ENCODE data around the gene SHKBP1.

- no peak for TF ChIP-seq POLR2AphosphoS5 (IDR thresholded peaks at IDR 0.05; ENCODE audit: low read depth, low read length)
- TF ChIP-seq, protein P1, sequence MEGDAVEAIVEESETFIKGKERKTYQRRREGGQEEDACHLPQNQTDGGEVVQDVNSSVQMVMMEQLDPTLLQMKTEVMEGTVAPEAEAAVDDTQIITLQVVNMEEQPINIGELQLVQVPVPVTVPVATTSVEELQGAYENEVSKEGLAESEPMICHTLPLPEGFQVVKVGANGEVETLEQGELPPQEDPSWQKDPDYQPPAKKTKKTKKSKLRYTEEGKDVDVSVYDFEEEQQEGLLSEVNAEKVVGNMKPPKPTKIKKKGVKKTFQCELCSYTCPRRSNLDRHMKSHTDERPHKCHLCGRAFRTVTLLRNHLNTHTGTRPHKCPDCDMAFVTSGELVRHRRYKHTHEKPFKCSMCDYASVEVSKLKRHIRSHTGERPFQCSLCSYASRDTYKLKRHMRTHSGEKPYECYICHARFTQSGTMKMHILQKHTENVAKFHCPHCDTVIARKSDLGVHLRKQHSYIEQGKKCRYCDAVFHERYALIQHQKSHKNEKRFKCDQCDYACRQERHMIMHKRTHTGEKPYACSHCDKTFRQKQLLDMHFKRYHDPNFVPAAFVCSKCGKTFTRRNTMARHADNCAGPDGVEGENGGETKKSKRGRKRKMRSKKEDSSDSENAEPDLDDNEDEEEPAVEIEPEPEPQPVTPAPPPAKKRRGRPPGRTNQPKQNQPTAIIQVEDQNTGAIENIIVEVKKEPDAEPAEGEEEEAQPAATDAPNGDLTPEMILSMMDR (IDR thresholded peaks at IDR 0.05; ENCODE audit: control extremely low read depth in 1 of 3, insufficient read depth in 1 of 3, low read depth in 1 of 3, low read length in 3 of 3): no peak
- TF ChIP-seq EZH2 (IDR thresholded peaks at IDR 0.05; ENCODE audit: low read depth, low read length, severe bottlenecking): no peak
- no peak for TF ChIP-seq RAD21 (IDR thresholded peaks at IDR 0.05 in 1 of 2, conservative IDR thresholded peaks at IDR 0.05 in 1 of 2; ENCODE audit: low read depth in 2 of 2, low read length in 2 of 2)
- no peak for TF ChIP-seq CBX5 (IDR thresholded peaks at IDR 0.05; ENCODE audit: low read depth, low read length)
- no peak for TF ChIP-seq MAFK (IDR thresholded peaks at IDR 0.05; ENCODE audit: low read depth, low read length)
- no peak for TF ChIP-seq RFX5 (IDR thresholded peaks at IDR 0.05; ENCODE audit: borderline replicate concordance, low read depth, low read length)
Observed at GRCh38 chr19:40607311-40608239, 30.9 kb downstream of the SHKBP1 start.
